GM19099 (cell line): ENCODE results near the gene ADAM20.

Experiments used
- POLR2A ChIP-seq: IDR thresholded peaks from 3 replicates; pipeline ENCODE4 v1.6.1; 2011; ENCODE audit warnings: low read depth; ENCODE audit not compliant: insufficient read length; ENCODE audit errors: extremely low read depth

Gene ADAM20

DNA sequence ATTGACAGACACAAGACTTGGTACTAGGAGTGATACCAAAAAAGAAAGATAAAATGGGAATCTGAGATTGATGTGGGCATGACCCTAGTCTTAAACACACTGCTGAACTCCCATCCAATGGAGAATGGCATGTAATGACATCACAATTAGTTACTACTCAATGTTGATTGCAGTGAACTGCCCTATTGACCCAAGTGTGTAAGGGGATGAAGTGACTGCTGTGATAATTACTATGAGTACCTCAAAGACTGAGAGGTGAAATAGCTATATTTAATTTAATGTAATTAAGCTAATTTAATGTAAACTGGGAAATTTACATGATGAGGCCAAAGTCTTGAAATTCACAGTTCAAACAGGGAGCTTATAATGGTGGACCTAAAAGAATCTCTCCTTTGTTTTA is at the start of gene ADAM20:
TSS of gene ADAM20 (minus strand) at position 101 of the 400 bp plus-strand sequence. CDS start 10,247 bp downstream, outside the sequence.
- TF ChIP-seq POLR2A: no peak

GRCh38 chr14:70576891-70577290 is 42.1 kb upstream of the ADAM20 start:
- TF ChIP-seq POLR2A: no peak

DNA sequence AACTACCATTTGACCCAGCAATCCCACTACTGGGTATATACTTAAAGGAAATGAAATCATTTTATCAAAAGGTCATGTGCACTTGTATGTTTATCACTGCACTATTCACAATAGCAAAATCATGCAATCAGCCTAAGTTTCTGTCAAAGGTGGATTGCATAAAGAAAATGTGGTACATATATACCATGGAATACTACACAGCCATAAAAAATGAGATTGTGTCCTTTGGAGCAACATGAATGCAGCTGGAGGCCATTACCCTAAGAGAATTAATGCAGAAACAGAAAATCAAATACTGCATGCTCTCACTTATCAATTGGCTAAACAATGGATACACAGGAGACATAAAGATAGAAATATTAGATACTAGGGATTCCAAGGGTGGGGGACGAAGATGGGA is 38.2 kb upstream of the ADAM20 start:
- no peak for TF ChIP-seq POLR2A

- TF ChIP-seq POLR2A: no peak
Observed at GRCh38 chr14:70571139-70571538, 36.3 kb upstream of the ADAM20 start.

- no peak for TF ChIP-seq POLR2A
Observed at GRCh38 chr14:70567791-70568190, 33.0 kb upstream of the ADAM20 start.

- TF ChIP-seq POLR2A: no peak
Observed at GRCh38 chr14:70563869-70564268, 29.1 kb upstream of the ADAM20 start.

DNA sequence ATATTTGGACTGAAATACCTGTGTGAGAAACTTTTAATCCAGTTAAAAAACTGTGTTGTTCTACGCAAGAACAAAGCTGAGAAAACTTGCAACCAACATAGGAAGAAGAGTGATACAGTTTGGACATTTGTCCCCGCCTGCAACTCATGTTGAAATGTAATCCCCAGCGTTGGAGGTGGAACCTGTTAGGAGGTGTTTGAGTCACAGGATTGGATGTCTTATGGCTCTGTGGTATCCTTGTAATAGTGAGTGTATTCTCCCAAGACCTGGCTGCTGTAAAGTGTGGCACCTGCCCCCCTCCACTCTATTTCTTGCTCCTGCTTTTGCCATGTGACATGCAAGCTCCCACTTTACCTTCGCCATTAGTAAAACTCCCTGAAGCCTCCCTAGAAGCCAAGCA is 28.6 kb upstream of the ADAM20 start:
- TF ChIP-seq POLR2A: no peak

DNA sequence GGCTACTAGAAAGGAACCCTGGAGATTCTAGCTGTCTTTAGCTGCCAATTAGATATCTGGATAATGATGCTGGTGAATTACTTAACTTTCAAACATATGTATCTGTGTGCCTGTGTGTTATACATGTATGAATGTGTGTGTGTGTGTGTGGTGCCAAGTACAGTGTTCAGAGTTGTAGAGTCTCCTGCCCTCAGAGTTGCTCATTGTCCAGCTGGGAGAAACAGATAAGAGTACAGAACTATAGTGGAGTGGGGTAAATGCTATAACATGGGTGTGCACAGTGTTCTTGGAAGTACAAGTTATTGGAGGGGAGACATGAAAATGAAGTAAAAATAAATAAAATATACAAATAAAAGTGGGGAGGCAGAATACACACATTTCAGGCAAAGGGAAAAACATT is 23.6 kb upstream of the ADAM20 start:
- no peak for TF ChIP-seq POLR2A

GRCh38 chr14:70555890-70556289 is 21.1 kb upstream of the ADAM20 start:
- no peak for TF ChIP-seq POLR2A

DNA sequence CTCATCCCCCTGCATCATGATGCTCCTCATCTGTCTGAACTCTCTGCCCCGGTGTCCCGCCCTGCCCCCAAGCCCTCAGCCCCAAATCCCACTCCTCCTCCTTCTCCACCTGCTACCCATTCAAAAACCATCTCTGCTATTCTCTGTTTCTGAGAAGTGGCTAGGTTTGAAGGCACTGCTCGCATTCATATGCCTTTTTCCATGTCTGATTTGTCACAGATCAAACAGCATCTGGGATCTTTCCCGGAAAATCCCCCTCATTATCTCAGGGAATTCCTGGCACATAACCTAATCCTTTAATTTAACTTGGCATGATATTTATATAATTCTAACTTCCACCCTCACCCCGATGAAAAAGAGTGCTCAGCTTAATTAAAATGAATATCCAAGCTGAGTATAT is 3.3 kb upstream of the ADAM20 start:
- TF ChIP-seq POLR2A: no peak

GRCh38 chr14:70536830-70537229 is 2.0 kb upstream of the ADAM20 start:
- TF ChIP-seq POLR2A: no peak

DNA sequence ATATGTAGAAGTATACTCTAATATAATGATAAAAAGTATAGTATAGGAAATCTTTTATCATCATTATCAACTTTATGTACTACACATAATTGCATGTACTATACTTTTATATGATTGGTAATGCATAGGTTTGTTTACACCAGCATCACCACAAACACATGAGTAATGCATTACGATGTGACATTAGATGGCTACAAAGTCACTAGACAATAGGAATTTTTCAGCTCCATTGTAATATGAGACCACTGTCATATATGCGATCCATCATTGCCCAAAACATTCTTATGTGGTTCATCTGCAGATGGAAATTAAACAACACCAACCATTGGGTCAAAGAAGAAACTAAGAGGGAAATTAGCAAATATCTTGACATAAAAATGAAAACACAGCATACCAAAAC is 4.4 kb downstream of the ADAM20 start:
- no peak for TF ChIP-seq POLR2A

DNA sequence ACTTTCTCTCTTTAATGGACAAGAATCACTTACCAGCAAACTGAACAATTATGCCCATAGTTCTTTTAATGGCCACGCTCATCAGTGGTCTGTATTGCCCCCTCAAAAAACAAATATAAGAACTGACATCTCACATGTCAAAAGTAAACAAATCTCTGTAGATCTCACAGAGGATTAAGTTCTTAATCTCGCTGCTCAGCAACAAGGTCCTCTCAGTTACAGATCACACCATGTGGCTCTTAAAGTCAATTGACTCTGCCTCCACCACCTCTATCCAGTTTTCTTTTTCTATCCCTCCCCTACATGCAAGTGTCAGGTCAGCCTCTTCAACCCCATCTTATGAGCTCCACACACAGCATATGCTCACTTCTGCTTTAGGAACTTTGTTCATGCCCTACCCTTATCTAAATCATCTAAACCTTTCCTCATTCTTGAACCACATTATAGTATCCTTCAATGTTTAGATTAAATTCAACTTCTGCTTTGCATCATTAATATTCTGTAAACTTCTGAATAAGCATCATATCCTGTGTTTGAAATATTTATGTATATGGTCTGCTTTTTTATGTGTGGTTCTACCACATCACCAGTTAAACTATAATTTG is 7.2 kb downstream of the ADAM20 start:
- TF ChIP-seq POLR2A: no peak

DNA sequence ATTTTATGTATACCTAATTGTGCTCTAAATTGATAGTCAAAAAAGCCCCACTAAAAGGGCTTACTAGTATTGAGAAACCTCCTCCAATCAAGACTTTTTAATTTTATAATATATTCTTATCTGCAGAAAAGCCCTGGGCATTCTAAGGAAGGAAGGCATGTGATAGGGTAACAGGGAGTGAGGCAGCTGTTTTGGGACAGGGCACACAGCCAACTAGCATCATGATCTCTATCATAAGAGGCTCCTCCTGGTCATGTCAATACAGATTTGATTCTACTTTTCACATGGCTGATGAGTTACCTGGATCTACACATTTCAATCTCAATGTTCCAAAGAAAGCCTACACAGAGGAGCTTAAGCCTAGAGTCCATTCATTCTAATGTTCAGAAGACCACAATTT is 9.1 kb downstream of the ADAM20 start:
- TF ChIP-seq POLR2A: no peak

GRCh38 chr14:70515811-70516210 is 19.0 kb downstream of the ADAM20 start:
- TF ChIP-seq POLR2A: no peak

- no peak for TF ChIP-seq POLR2A
Observed at GRCh38 chr14:70514168-70515069, 20.4 kb downstream of the ADAM20 start.

DNA sequence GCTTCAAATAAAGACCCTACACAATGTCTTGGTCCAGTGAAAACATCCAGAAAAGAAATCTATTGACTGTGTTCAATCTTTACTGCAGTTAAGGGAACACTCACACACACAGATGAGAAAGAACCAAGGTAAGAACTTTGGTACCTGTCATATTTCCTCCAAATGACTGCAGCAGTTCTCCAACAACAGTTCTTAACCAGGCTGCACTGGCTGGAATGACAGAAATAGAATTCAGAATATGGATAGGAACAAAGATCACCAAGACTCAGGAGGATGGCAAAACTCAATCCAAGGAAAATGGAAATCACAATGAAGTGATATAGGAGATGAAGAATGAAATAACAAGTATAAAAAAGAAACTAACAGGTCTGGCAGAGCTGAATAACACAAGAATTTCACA is 36.6 kb downstream of the ADAM20 start:
- TF ChIP-seq POLR2A: no peak

GRCh38 chr14:70489579-70490200 is 45.1 kb downstream of the ADAM20 start:
- TF ChIP-seq POLR2A: no peak
